Parathyroid adenoma (tissue), 2 donors: Measurements from ENCODE around the gene RAB40A.

Source experiments
- H2AFZ ChIP-seq: fragments of 300-600 bp; sonication (generic); one replicate; pipeline ENCODE4 v1.7.0; 2017; ENCODE audit warnings: antibody characterized with exemption, mild to moderate bottlenecking
- H3K27ac ChIP-seq: fragments of 300-600 bp; sonication (generic); one replicate; pipeline ENCODE4 v1.7.0; 2017
- H3K27me3 ChIP-seq: fragments of 300-600 bp; sonication (generic); one replicate; pipeline ENCODE4 v1.7.0; 2017; ENCODE audit warnings: low read length; ENCODE audit not compliant: control insufficient read depth, insufficient read depth
- H3K36me3 ChIP-seq: fragments of 300-600 bp; sonication (generic); one replicate; pipeline ENCODE4 v1.7.0; 2017; ENCODE audit warnings: low read length; ENCODE audit not compliant: control insufficient read depth, insufficient read depth
- H3K4me1 ChIP-seq: fragments of 300-600 bp; sonication (generic); one replicate; pipeline ENCODE4 v1.7.0; 2017; ENCODE audit warnings: control low read depth
- H3K4me2 ChIP-seq: fragments of 300-600 bp; sonication (generic); one replicate; pipeline ENCODE4 v1.7.0; 2017; ENCODE audit warnings: low read length
- H3K4me3 ChIP-seq: fragments of 300-600 bp; sonication (generic); one replicate; pipeline ENCODE4 v1.7.0; 2017; ENCODE audit warnings: low read depth, low read length
- H3K79me2 ChIP-seq: fragments of 300-600 bp; sonication (generic); one replicate; pipeline ENCODE4 v1.7.0; 2017; ENCODE audit warnings: control low read depth
- H3K9ac ChIP-seq: fragments of 300-600 bp; sonication (generic); one replicate; pipeline ENCODE4 v1.7.0; 2017; ENCODE audit warnings: mild to moderate bottlenecking
- H3K9me3 ChIP-seq: fragments of 300-600 bp; sonication (generic); one replicate; pipeline ENCODE4 v1.7.0; 2017; ENCODE audit warnings: low read length; ENCODE audit not compliant: control insufficient read depth
- CTCF ChIP-seq: fragments of 300-600 bp; sonication (generic); IDR thresholded peaks from one replicate; pipeline ENCODE4 v1.7.0; 2017; ENCODE audit warnings: antibody characterized with exemption, mild to moderate bottlenecking
- donor health status: primary hyperparathyroidism.

RAB40A gene

GRCh38 chrX:103549916-103550315 lies 30.6 kb upstream of the RAB40A start:
- H3K4me1 ChIP-seq: no peaks in the 10 kb centered on the region
- no peak overlapping the region for H3K4me2 ChIP-seq
- TF ChIP-seq CTCF: no peak
- no peaks in the 10 kb centered on the region for H3K9me3 ChIP-seq
- no peaks in the 10 kb centered on the region for H3K27me3 ChIP-seq
- H3K9ac ChIP-seq: no peak overlapping the region
- no peak overlapping the region for H3K27ac ChIP-seq
- H3K79me2 ChIP-seq: no peaks in the 10 kb centered on the region
- no peak overlapping the region for H2AFZ ChIP-seq
- H3K36me3 ChIP-seq: no peaks in the 10 kb centered on the region
- no peak overlapping the region for H3K4me3 ChIP-seq

- Histone ChIP-seq H3K4me3 (no peak overlapping the region), H3K27me3 (no peaks in the 10 kb centered on the region), H3K4me1 (no peaks in the 10 kb centered on the region), H2AFZ (no peak overlapping the region), H3K36me3 (no peaks in the 10 kb centered on the region), H3K27ac (no peak overlapping the region), H3K9ac (no peak overlapping the region), H3K9me3 (no peaks in the 10 kb centered on the region), H3K79me2 (no peaks in the 10 kb centered on the region), H3K4me2 (no peak overlapping the region)
- TF ChIP-seq CTCF: no peak
These were observed 20.9 kb upstream of the RAB40A start for GRCh38 chrX:103540145-103540544.

GRCh38 chrX:103539695-103540094 lies 20.4 kb upstream of the RAB40A start:
- Histone ChIP-seq H3K9me3 (no peaks in the 10 kb centered on the region), H3K9ac (no peak overlapping the region)

GRCh38 chrX:103538728-103539127 lies 19.4 kb upstream of the RAB40A start:
- no peak overlapping the region for H3K4me2 ChIP-seq
- H2AFZ ChIP-seq: no peak overlapping the region
- H3K27me3 ChIP-seq: no peaks in the 10 kb centered on the region
- H3K4me3 ChIP-seq: no peak overlapping the region
- H3K9me3 ChIP-seq: no peaks in the 10 kb centered on the region
- no peak for TF ChIP-seq CTCF
- no peak overlapping the region for H3K9ac ChIP-seq
- no peaks in the 10 kb centered on the region for H3K36me3 ChIP-seq
- no peak overlapping the region for H3K27ac ChIP-seq
- H3K79me2 ChIP-seq: no peaks in the 10 kb centered on the region
- no peaks in the 10 kb centered on the region for H3K4me1 ChIP-seq

More at GRCh38 chrX:103539695-103540094, 20.4 kb upstream of the RAB40A start:
- H2AFZ ChIP-seq: no peak overlapping the region
- no peaks in the 10 kb centered on the region for H3K79me2 ChIP-seq
- H3K4me1 ChIP-seq: no peaks in the 10 kb centered on the region
- no peak for TF ChIP-seq CTCF
- no peaks in the 10 kb centered on the region for H3K27me3 ChIP-seq
- no peaks in the 10 kb centered on the region for H3K36me3 ChIP-seq
- no peak overlapping the region for H3K27ac ChIP-seq
- H3K4me3 ChIP-seq: no peak overlapping the region
- H3K4me2 ChIP-seq: no peak overlapping the region

- Histone ChIP-seq H3K4me2 (no peak overlapping the region), H3K27ac (no peak overlapping the region), H3K4me1 (no peaks in the 10 kb centered on the region), H2AFZ (no peak overlapping the region), H3K9ac (no peak overlapping the region), H3K9me3 (no peaks in the 10 kb centered on the region), H3K27me3 (no peaks in the 10 kb centered on the region), H3K4me3 (no peak overlapping the region), H3K79me2 (no peaks in the 10 kb centered on the region), H3K36me3 (no peaks in the 10 kb centered on the region)
- no peak for TF ChIP-seq CTCF
These were observed 18.6 kb upstream of the RAB40A start for GRCh38 chrX:103537871-103538387.
